GM12892 (cell line): ENCODE results near the gene STK33.

Experiments used
- POLR2AphosphoS5 ChIP-seq: IDR thresholded peaks from 2 replicates; pipeline ENCODE4 v1.6.1; 2011; ENCODE audit warnings: low read depth, low read length, control low read depth
- TAF1 ChIP-seq: IDR thresholded peaks from 2 replicates; pipeline ENCODE4 v1.6.1; 2011; ENCODE audit warnings: low read depth, mild to moderate bottlenecking, control low read depth, low read length, borderline replicate concordance

- TF ChIP-seq POLR2AphosphoS5 (no peak), TAF1 (no peak)
Measured at GRCh38 chr11:8480858-8481257, 113.2 kb downstream of the STK33 start.
